GM18507 (cell line): ENCODE measurements around the gene DYSF.
A peak's percentile ranks its signal among the peaks of the same experiment; 100 is the strongest.

ENCODE experiments used
- DNase-seq: peaks from one replicate; pipeline ENCODE4 v3.0.0; 2011; ENCODE audit warnings: low read depth; ENCODE audit not compliant: insufficient read length; ENCODE audit errors: extremely low spot score
- FAIRE-seq: peaks from 2 replicates; lab custom pipeline; 2011; peaks lifted over from hg19 to GRCh38; lab: Jason Lieb, UNC

Gene DYSF

GRCh38 chr2:71559828-71560637 lies 106.7 kb downstream of the DYSF start:
- FAIRE-seq: no peak

GRCh38 chr2:71560638-71561011 lies 107.3 kb downstream of the DYSF start:
- FAIRE-seq: no peak
- DNase-seq: no peak

More at GRCh38 chr2:71559828-71560637, 106.7 kb downstream of the DYSF start:
- no peak for DNase-seq

- no peak for DNase-seq
- no peak for FAIRE-seq
Observed at GRCh38 chr2:71561441-71562267, 108.3 kb downstream of the DYSF start.

GRCh38 chr2:71562518-71562917 lies 109.2 kb downstream of the DYSF start:
- FAIRE-seq (no peak), DNase-seq (no peak)

GRCh38 chr2:71563872-71564271 lies 110.5 kb downstream of the DYSF start:
- no peak for DNase-seq
- no peak for FAIRE-seq

GRCh38 chr2:71564361-71564760 lies 111.0 kb downstream of the DYSF start:
- DNase-seq (no peak), FAIRE-seq (no peak)

GRCh38 chr2:71564790-71565189 lies 111.4 kb downstream of the DYSF start:
- DNase-seq (no peak), FAIRE-seq (no peak)

- DNase-seq (no peak), FAIRE-seq (no peak)
Observed at GRCh38 chr2:71566372-71566771, 113.0 kb downstream of the DYSF start.

- no peak for FAIRE-seq
- no peak for DNase-seq
Observed at GRCh38 chr2:71567625-71568024, 114.3 kb downstream of the DYSF start.

GRCh38 chr2:71568103-71568502 lies 114.7 kb downstream of the DYSF start:
- DNase-seq (no peak), FAIRE-seq (no peak)

GRCh38 chr2:71570511-71570910 lies 117.2 kb downstream of the DYSF start:
- FAIRE-seq (no peak), DNase-seq (no peak)

- peak; percentile 44 for FAIRE-seq
- DNase-seq: no peak
Observed at GRCh38 chr2:71570951-71571460, 117.6 kb downstream of the DYSF start.

GRCh38 chr2:71571945-71572344 lies 118.6 kb downstream of the DYSF start:
- FAIRE-seq: no peak
- DNase-seq: no peak

- no peak for DNase-seq
- FAIRE-seq: no peak
Observed at GRCh38 chr2:71575966-71576365, 122.6 kb downstream of the DYSF start.

- DNase-seq (no peak), FAIRE-seq (no peak)
Observed at GRCh38 chr2:71576541-71576940, 123.2 kb downstream of the DYSF start.

GRCh38 chr2:71577209-71577608 lies 123.8 kb downstream of the DYSF start:
- DNase-seq: no peak
- no peak for FAIRE-seq

GRCh38 chr2:71578767-71579342 lies 125.5 kb downstream of the DYSF start:
- FAIRE-seq (no peak), DNase-seq (no peak)

GRCh38 chr2:71581026-71581425 lies 127.7 kb downstream of the DYSF start:
- FAIRE-seq (no peak), DNase-seq (no peak)

GRCh38 chr2:71583876-71584275 lies 130.5 kb downstream of the DYSF start:
- DNase-seq (no peak), FAIRE-seq (no peak)

- DNase-seq: no peak
- no peak for FAIRE-seq
Observed at GRCh38 chr2:71586471-71586870, 133.1 kb downstream of the DYSF start.
